Ishikawa (cell line): ENCODE measurements around the gene TJAP1.

Experiments used
- CEBPB ChIP-seq: IDR thresholded peaks from 2 replicates; pipeline ENCODE4 v1.6.1; 2012
- CREB1 ChIP-seq: IDR thresholded peaks from 2 replicates; pipeline ENCODE4 v1.6.1; 2012; ENCODE audit warnings: low read depth
- EGR1 ChIP-seq: IDR thresholded peaks from 2 replicates; pipeline ENCODE4 v1.6.1; 2012
- EP300 ChIP-seq: IDR thresholded peaks from 2 replicates; pipeline ENCODE4 v1.6.1; 2012; ENCODE audit warnings: borderline replicate concordance
- FOXM1 ChIP-seq: IDR thresholded peaks from 2 replicates; pipeline ENCODE4 v1.6.1; 2012; ENCODE audit warnings: low read depth, borderline replicate concordance
- NFIC ChIP-seq: IDR thresholded peaks from 2 replicates; pipeline ENCODE4 v1.6.1; 2012
- RAD21 ChIP-seq: IDR thresholded peaks from 2 replicates; pipeline ENCODE4 v1.6.1; 2012; ENCODE audit warnings: low read depth
- TAF1 ChIP-seq: IDR thresholded peaks from 2 replicates; pipeline ENCODE4 v1.6.1; 2012; ENCODE audit warnings: low read depth, mild to moderate bottlenecking
- TCF12 ChIP-seq: IDR thresholded peaks from 2 replicates; pipeline ENCODE4 v1.6.1; 2012; ENCODE audit warnings: low read depth
- TEAD4 ChIP-seq: IDR thresholded peaks from 2 replicates; pipeline ENCODE4 v1.6.1; 2012
- YY1 ChIP-seq: IDR thresholded peaks from 2 replicates; pipeline ENCODE4 v1.6.1; 2012; ENCODE audit warnings: low read depth
- ZBTB7A ChIP-seq: IDR thresholded peaks from 2 replicates; pipeline ENCODE4 v1.6.1; 2012; ENCODE audit warnings: low read depth
- TF ChIP-seq, protein P1 (sequence below): IDR thresholded peaks from 2 replicates; pipeline ENCODE4 v1.6.1; 2012
- TF ChIP-seq, protein P2 (sequence below): IDR thresholded peaks from 2 replicates; pipeline ENCODE4 v1.6.1; 2012; ENCODE audit warnings: low read depth, mild to moderate bottlenecking
- TF ChIP-seq, protein P3 (sequence below): IDR thresholded peaks from 2 replicates; pipeline ENCODE4 v1.6.1; 2012

Gene TJAP1

DNA sequence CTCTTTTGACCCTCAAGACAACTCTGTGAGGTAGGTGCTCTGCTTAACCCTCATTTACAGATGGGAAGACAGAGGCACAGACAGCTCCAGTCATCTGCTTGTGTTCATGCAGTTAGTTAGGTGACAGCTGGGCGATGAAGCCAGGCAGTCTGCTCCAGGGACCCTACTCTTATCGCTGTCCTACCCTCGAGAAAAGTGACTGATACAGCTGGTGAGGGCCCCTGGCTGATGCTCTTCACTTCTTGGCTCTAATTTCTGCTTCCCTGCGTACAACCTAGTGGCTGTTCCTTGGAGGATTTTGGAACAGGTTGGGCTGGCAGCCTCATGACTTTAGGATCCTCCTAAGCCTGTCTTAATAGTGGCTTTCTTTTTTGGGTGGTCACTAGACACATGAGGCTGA, 9.1 kb upstream of the TJAP1 start:
- TF ChIP-seq ZBTB7A (no peak), TAF1 (no peak), FOXM1 (no peak), YY1 (no peak), NFIC (no peak), CEBPB (no peak), EP300 (no peak), RAD21 (no peak)
- TF ChIP-seq, protein P1, sequence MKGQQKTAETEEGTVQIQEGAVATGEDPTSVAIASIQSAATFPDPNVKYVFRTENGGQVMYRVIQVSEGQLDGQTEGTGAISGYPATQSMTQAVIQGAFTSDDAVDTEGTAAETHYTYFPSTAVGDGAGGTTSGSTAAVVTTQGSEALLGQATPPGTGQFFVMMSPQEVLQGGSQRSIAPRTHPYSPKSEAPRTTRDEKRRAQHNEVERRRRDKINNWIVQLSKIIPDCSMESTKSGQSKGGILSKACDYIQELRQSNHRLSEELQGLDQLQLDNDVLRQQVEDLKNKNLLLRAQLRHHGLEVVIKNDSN: no peak

DNA sequence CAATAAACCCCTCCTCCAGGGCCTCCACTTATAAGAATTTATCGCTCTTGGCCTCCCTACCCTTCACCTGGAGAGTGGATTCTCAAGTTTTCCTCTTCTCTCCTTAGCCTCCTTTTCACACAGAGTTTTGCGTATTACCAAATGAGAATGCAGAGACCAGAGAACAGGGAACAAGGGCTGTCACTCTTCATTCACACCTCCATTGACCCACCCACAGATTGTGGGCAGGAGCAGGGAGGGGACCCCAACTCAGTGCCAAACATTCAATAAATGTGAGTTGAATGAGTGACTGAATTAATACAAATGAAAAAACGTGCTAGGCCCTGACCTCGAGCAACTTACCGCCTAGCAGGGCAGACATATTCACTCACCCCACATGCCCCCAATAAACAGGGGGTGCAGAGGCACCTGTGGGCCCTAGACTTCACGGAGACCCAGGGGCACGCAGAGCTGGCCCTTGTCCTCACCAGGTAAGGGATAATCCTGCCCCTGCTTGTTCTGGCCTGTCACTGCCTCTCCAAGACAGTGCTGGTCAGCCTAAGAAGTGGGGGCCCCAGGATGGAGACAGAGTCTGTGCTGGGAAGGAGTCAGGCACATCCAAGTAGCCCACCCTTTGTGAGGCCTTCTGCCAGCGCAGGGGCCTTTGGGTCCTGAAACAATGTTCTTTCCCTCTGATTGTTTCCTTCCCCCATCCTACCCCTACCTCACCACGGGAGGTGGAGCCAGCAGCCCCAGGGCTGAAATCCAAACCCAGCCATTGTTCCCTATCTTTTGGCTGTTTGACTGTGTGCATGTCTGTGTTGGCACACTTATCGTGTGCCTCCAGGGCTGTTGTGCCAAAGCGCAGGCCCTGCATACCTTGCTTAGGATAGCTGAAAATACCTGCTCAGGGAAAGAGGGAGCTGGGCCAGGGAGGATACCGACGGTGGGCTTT, 8.4 kb upstream of the TJAP1 start:
- TF ChIP-seq, protein P1: no peak
- TF ChIP-seq NFIC (no peak), YY1 (0 out of 2 replicates have a peak, but pooled peaks have one; percentile 20)

DNA sequence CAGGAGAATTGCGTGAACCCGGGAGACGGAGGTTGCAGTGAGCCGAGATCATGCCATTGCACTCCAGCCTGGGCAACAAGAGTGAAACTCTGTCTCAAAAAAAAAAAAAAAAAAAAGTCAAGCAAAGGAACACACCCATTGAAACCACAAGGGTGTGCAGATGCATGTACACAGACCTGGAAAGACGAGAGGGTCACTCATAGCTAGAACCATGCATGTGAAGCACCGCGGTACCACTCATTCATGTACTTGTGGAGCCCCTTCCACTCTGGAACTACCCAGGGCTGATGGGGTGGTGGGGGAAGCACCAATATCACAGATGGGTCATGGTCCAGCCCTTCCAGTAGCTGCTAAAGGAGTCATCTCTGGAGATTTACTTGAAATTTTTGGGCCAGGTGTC, 7.4 kb upstream of the TJAP1 start:
- TF ChIP-seq RAD21 (no peak), CREB1 (no peak), YY1 (no peak), NFIC (no peak), TEAD4 (no peak), CEBPB (no peak), TAF1 (no peak), TCF12 (no peak), EGR1 (no peak), EP300 (no peak), ZBTB7A (no peak), FOXM1 (no peak)
- TF ChIP-seq, protein P1: no peak
- TF ChIP-seq, protein P2, sequence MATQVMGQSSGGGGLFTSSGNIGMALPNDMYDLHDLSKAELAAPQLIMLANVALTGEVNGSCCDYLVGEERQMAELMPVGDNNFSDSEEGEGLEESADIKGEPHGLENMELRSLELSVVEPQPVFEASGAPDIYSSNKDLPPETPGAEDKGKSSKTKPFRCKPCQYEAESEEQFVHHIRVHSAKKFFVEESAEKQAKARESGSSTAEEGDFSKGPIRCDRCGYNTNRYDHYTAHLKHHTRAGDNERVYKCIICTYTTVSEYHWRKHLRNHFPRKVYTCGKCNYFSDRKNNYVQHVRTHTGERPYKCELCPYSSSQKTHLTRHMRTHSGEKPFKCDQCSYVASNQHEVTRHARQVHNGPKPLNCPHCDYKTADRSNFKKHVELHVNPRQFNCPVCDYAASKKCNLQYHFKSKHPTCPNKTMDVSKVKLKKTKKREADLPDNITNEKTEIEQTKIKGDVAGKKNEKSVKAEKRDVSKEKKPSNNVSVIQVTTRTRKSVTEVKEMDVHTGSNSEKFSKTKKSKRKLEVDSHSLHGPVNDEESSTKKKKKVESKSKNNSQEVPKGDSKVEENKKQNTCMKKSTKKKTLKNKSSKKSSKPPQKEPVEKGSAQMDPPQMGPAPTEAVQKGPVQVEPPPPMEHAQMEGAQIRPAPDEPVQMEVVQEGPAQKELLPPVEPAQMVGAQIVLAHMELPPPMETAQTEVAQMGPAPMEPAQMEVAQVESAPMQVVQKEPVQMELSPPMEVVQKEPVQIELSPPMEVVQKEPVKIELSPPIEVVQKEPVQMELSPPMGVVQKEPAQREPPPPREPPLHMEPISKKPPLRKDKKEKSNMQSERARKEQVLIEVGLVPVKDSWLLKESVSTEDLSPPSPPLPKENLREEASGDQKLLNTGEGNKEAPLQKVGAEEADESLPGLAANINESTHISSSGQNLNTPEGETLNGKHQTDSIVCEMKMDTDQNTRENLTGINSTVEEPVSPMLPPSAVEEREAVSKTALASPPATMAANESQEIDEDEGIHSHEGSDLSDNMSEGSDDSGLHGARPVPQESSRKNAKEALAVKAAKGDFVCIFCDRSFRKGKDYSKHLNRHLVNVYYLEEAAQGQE: no peak
- TF ChIP-seq, protein P3, sequence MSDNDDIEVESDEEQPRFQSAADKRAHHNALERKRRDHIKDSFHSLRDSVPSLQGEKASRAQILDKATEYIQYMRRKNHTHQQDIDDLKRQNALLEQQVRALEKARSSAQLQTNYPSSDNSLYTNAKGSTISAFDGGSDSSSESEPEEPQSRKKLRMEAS: no peak

DNA sequence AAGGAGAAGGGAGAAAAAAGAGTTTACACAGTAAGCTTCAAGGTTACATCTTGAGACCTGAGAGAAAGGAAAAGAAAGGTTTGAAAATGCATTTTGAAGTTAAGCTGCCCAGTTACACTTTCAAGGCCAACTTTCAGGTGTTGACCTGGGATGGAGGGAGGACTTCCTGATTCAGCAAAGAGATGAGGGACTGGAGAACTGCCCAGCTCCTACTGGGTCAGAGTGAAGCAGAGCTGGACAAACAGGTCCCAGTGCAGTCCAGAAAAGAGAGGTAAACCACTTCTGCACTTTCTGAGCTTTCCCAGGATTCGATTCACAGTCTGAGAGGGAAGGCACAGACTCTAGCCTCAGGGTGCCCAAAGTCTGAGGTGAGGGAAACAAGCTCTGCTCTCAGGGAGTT, 6.0 kb upstream of the TJAP1 start:
- TF ChIP-seq YY1 (no peak), CREB1 (no peak), EP300 (no peak), FOXM1 (no peak), CEBPB (no peak), RAD21 (no peak), TEAD4 (no peak), TCF12 (no peak), ZBTB7A (no peak), TAF1 (no peak), NFIC (no peak), EGR1 (no peak)
- TF ChIP-seq, protein P1: no peak
- TF ChIP-seq, protein P2: no peak
- TF ChIP-seq, protein P3: no peak

DNA sequence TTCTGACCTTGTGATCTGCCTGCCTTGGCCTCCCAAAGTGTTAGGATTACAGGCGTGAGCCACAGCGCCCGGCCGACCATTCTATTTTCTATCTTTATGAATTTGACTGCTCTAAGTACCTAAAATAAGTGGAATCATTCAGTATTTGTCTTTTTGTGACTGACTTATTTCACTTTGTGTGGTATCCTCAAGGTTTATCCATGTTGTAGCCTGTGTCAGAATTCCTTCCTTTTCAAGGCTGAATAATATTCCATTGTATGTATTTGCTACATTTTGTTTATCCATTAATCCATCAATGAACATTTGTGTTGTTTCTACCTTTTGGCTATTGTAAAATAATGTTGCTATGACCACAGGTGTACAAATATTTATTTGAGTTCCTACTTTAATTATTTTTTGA, 4.9 kb upstream of the TJAP1 start:
- no peak for TF ChIP-seq EGR1
- TF ChIP-seq ZBTB7A: no peak
- TF ChIP-seq NFIC: no peak
- TF ChIP-seq TEAD4: no peak
- no peak for TF ChIP-seq TCF12
- TF ChIP-seq CEBPB: no peak
- TF ChIP-seq YY1: no peak
